Stimulated activated memory B cell treated with anti-CD40 and anti-IgM and Interleukin-4, amounts not matched to agents 10 μg/mL and 1 μg/mL and 100 μg/mL, for 72 hours (primary cell): ENCODE results near the gene C3orf20.

Source experiments
- ATAC-seq: fragments of 150-1000 bp; cut with Tn5 transposase; 2 replicates; pipeline ENCODE4 v1.10.0; 2021
- H3K27ac Mint-ChIP-seq: one replicate; pipeline ENCODE4 v1.8.0; 2022; ENCODE audit warnings: mild to moderate bottlenecking, mixed read lengths
- H3K27me3 Mint-ChIP-seq: one replicate; pipeline ENCODE4 v1.8.0; 2022; ENCODE audit warnings: mixed read lengths
- H3K36me3 Mint-ChIP-seq: one replicate; pipeline ENCODE4 v1.8.0; 2022; ENCODE audit warnings: mixed read lengths
- H3K4me1 Mint-ChIP-seq: one replicate; pipeline ENCODE4 v1.8.0; 2022; ENCODE audit warnings: mixed read lengths
- H3K4me3 Mint-ChIP-seq: one replicate; pipeline ENCODE4 v1.8.0; 2022; ENCODE audit warnings: mild to moderate bottlenecking, moderate library complexity, mixed read lengths
- H3K9me3 Mint-ChIP-seq: one replicate; pipeline ENCODE4 v1.8.0; 2022; ENCODE audit warnings: mixed read lengths

The C3orf20 gene

DNA sequence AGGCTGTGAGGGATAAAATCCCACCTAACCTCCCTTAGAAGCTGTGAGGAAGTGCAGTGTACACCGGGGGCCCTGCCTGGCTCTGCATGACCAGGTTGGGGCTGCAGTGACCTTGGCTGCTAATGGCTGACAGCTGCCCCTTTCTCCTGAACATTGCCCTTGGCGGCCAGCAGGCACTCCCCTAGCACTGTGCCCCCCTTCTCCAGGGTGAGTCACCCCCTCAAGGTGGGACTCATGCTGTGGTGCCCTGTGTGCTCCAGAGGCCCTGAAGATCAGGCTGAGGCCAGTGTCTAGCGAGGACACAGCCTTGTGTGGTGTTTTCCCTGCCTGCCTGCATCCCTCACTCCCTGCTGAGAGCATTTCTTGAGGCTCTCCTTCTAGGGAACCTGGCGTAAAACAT, 122.8 kb downstream of the C3orf20 start:
- no peaks in the 10 kb centered on the region for H3K36me3 Mint-ChIP-seq
- no peak overlapping the region for H3K27ac Mint-ChIP-seq
- H3K9me3 Mint-ChIP-seq: no peaks in the 10 kb centered on the region
- ATAC-seq: no peak
- peaks cover 26% of the 10 kb centered on the region for H3K27me3 Mint-ChIP-seq
- no peak overlapping the region for H3K4me3 Mint-ChIP-seq
- no peaks in the 10 kb centered on the region for H3K4me1 Mint-ChIP-seq

DNA sequence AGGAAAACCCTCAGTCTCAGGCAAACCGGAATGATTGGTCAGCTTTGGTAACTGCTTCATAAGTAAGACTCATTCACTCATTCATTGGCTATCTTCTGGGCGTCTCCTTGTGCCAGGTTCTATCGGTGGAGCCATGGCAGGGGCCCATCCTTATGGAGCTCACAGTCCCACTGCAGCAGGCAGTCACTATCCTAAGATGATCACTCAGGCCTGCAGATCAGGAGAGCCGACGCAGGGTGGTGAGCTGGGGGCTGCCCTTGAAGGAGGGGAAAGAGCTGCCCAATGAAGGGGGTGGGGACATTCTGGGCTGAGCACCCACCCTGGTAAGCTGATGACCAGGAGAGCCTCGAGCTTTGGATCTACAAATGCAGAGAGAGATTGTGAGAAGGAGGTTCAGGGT, 123.3 kb downstream of the C3orf20 start:
- no peak overlapping the region for H3K4me3 Mint-ChIP-seq
- H3K4me1 Mint-ChIP-seq: no peaks in the 10 kb centered on the region
- ATAC-seq: no peak
- no peaks in the 10 kb centered on the region for H3K9me3 Mint-ChIP-seq
- no peaks in the 10 kb centered on the region for H3K36me3 Mint-ChIP-seq
- H3K27ac Mint-ChIP-seq: no peak overlapping the region
- H3K27me3 Mint-ChIP-seq: peaks cover 26% of the 10 kb centered on the region

DNA sequence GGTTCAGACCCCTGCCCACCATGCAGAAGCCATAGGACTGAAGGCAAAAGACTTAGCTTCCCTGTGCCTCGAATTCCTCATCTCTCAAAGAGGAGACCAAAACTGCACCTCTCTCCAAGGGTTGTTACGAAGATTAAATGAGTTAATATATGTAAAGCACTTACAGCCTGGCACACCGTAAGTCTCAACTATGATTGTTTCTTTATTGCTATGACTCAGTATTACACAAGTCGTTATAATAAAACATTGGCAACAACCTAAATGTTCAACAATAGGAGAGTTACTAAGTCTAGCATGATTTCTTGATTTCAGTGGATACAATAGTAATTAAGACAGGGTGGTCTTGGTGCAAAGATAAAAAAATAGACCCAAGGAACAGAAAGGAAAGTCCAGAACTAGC, 124.2 kb downstream of the C3orf20 start:
- H3K27ac Mint-ChIP-seq: no peak overlapping the region
- H3K27me3 Mint-ChIP-seq: peaks cover 26% of the 10 kb centered on the region
- H3K9me3 Mint-ChIP-seq: no peaks in the 10 kb centered on the region
- H3K4me3 Mint-ChIP-seq: no peak overlapping the region
- H3K4me1 Mint-ChIP-seq: no peaks in the 10 kb centered on the region
- H3K36me3 Mint-ChIP-seq: no peaks in the 10 kb centered on the region
- no peak for ATAC-seq

DNA sequence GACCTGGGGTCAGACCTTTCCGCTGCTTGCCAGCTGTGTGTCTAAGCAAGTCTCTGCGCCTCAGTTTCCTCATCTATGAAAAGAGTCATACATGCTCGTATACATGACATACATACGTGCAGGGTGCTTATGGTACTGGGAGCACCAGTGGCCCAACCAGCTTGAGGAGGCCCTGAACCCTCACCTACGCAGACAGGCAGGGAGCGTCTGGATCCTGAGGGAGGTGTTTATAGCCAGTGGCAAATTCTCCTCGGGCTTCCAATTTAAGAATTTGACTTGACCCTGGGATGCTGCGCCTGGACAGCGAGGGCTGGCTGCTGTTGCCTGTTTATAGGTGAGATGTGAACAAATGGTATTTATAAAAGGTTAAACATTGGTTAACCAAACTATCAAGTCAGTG, 126.1 kb downstream of the C3orf20 start:
- Mint-ChIP-seq H3K27ac (no peak overlapping the region), H3K4me1 (peaks cover 5% of the 10 kb centered on the region), H3K27me3 (peaks cover 39% of the 10 kb centered on the region), H3K4me3 (no peak overlapping the region), H3K9me3 (no peaks in the 10 kb centered on the region), H3K36me3 (no peaks in the 10 kb centered on the region)
- ATAC-seq: no peak

DNA sequence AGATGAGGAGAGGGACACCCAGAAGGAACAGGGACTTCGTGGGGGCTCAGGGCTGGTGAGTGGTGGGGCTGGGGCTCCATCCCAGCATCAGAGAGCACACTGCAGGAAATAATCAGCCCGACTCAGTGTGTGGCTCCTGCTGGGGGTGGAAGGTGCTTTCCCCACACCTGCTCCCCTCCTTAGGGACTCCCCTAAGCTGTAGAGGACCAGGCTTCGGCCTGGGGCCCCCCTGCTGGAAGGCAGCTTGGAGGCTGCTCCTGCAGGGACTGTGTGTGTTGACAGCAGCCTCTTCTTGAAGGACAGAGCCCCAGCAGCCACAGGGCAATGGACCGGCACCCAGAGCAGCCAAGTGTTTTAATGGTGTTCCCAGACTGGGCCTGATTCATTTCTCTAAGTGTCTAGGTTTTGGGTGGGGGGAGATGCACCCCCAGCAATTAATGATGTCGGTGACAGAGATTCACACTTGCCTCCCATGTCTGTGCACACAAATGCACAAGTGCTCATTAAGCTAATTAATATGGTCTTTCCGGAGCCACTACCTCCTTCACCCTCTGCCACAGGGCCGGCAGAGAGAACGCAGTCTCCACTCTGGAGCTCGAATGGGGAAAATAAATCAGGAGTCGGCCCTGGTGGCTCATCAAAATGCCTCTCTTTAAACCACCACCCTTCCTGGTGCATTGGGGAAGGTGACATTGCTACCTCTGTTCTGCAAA, 126.9 kb downstream of the C3orf20 start:
- Mint-ChIP-seq H3K4me1 (peaks cover 9% of the 10 kb centered on the region), H3K27ac (no peak overlapping the region), H3K27me3 (peaks cover 43% of the 10 kb centered on the region), H3K9me3 (no peaks in the 10 kb centered on the region), H3K36me3 (no peaks in the 10 kb centered on the region), H3K4me3 (no peak overlapping the region)
- no peak for ATAC-seq

DNA sequence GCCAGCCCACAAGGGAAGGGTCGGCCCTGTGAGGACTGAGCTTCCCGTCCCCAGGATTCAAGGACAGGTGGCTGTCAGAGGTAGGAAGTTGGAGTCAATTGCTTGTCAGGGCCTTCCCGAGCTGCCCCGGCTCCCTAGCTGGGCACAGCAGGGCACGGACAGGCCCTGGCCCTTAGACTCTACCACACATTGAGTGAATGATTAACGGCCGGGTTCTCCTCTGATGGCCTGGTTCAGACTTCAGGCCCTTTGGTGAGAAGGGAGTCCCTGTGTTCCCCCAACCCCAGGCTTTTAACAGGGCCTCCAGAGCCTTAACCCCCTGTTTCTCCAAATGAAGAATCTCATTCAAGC, 127.4 kb downstream of the C3orf20 start:
- Mint-ChIP-seq H3K27me3 (peaks cover 48% of the 10 kb centered on the region), H3K4me1 (peaks cover 10% of the 10 kb centered on the region), H3K9me3 (no peaks in the 10 kb centered on the region), H3K36me3 (no peaks in the 10 kb centered on the region), H3K27ac (no peak overlapping the region), H3K4me3 (no peak overlapping the region)
- no peak for ATAC-seq

DNA sequence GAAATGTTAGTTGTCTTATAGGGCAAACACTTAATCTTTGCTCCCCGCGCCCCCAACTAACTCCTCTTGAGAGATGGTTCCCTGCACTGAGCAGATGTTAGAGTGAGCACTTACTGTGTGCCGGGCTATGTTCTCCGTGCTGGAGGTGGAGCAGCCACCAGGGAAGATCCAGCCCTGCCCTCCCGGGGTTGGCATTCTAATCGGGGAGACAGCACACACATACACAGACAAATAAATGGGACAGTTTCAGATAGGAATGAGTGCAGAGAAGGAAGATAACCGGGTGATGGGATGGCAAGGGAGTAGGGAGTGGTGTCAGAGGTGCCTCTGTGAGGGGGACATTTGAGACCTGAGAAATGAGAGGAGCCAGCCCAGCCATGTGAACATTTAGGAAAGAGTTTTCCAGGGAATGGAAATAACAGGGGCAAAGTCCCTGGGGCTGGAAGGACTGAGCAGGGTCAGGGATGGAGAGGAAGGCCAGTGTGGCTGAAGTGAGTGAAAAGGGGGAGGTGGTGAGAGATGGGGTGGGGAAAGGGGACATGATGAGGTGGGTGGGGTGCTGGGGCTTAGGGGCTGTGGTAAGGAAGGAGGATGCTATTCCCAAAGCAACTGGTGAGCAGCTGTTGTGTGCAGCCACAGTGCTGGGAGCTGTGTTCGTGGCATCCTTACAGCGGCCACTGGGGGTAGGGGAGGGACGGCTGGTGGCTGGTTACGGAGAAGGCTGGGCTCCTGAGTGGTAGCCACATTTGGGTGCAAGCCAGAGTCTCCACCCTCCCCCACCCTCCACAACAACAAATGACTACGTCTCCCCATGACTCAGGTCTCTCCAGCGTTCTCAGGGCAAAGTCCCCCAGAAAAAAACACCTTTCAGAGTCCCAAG, 128.4 kb downstream of the C3orf20 start:
- no peaks in the 10 kb centered on the region for H3K9me3 Mint-ChIP-seq
- H3K36me3 Mint-ChIP-seq: no peaks in the 10 kb centered on the region
- H3K27ac Mint-ChIP-seq: no peak overlapping the region
- peaks cover 48% of the 10 kb centered on the region for H3K27me3 Mint-ChIP-seq
- H3K4me1 Mint-ChIP-seq: peaks cover 10% of the 10 kb centered on the region
- no peak overlapping the region for H3K4me3 Mint-ChIP-seq
- no peak for ATAC-seq

DNA sequence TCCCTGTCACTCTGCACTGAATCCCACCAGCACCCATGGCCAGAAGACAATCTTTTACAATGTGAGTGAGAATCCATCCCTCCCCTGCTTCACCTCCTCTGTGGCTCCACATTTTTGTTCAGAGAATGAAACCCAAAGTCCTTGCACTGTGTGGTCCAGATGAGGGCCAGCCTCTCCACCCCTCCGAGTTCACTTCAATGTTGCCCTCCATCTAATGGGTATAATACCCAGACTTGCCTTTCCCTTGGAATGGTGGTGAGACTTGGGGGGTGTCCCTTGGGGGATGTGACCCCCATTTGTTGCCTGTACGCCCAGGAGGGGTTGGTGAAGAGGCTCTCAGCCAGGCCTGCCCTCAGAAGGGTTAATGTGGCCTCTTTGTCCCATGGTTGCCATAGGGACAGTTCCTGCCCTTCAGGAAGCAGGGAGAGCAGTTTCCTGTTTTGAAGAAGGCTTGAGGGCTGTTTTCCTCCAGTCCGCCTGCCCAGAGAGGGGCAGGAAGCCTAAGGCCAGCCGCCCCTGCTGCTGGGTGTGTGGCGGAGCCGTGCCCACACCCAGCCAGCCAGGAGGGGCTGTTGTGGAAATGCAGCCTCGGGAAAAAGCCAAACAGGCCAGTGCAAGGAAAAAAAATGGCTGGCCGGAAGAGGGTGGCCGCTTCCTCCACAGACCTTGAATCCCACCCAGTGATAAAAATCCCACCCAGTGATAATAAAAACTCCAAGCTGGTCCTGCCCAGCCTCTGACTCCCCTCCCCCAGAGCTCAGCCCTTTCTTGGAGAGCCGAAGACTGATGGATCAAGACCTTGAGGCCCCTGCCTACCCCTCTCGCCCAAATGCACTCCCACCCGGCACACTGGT, 129.3 kb downstream of the C3orf20 start:
- Mint-ChIP-seq H3K27ac (peak overlapping the region; percentile 4), H3K36me3 (no peaks in the 10 kb centered on the region), H3K9me3 (no peaks in the 10 kb centered on the region), H3K27me3 (peaks cover 56% of the 10 kb centered on the region), H3K4me1 (peaks cover 10% of the 10 kb centered on the region), H3K4me3 (no peak overlapping the region)
- ATAC-seq: no peak

DNA sequence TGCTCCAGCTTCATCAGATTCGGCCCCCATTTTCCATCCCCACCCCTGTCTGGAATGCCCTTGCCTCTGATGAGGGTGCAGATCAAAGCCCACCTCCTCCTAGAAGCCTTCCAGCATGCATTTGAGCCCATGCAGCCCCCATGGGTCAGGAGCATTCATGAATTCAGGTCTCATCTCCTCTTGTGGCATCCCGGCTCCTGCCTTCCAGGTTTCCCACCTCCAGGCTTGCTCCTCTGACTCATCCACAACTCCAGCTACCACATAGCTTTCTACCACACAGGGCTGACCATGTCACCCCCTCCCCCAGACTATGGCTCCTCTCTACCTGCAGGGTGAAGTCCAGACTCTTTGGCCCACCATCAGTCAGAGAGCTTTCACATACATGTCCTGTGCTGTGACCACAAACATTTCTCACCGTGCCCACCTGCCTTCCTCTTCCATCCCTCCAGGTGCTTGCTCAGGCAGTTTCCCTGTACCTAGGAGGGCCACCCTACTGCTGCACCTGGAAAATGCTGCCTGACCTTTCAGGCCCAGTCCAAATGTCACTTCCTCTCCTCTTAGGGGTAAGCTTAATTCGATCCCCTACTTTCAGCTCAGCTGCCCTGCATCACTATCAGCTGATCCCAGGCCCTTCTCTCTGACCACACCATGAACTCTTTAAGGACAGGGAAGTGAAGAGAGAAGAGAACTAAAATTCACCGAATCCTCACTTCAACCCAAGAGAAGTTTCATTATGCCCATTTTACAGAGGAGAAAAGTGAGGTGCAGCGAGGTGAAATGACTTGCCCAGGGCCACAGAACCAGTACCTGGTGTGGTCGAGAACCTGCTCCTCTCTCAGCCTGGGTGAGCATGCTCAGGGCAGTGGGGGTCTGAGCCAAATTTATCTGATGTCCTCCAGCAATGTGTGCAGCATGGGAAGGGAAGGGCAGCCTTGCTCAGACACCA, 130.2 kb downstream of the C3orf20 start:
- H3K27me3 Mint-ChIP-seq: peaks cover 57% of the 10 kb centered on the region
- no peak for ATAC-seq
- H3K9me3 Mint-ChIP-seq: no peaks in the 10 kb centered on the region
- peak overlapping the region; percentile 4 for H3K27ac Mint-ChIP-seq
- no peaks in the 10 kb centered on the region for H3K36me3 Mint-ChIP-seq
- no peak overlapping the region for H3K4me3 Mint-ChIP-seq
- H3K4me1 Mint-ChIP-seq: peaks cover 10% of the 10 kb centered on the region

DNA sequence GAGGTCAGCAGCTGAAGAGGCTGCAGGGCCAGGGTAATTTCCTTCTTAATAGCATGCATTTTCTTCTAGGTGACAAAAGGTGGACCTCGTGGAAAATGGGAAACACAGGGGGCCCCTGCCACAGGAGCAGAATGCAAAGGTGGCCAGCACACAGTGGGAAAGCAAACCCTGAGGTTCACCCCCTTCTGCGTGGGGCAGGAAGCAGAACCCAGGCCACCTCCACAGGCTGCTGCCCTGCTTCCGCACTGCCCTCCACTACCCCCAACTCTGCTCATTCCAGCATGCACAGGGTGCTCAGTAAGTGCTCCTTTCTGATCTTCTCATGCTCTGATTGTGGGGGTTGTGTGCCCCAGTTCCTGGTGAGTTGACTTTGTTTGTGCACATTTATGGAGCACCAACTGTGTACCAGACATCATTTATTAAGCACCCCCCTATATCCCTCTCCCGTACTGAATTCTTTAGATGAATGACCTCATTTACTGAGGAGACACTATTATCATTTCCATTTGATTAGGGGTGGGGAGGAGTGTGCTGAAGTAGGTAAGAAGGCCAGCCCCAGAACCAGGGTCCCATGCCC, 131.1 kb downstream of the C3orf20 start:
- ATAC-seq: no peak
- H3K4me1 Mint-ChIP-seq: peaks cover 12% of the 10 kb centered on the region
- peaks cover 60% of the 10 kb centered on the region for H3K27me3 Mint-ChIP-seq
- no peak overlapping the region for H3K4me3 Mint-ChIP-seq
- H3K9me3 Mint-ChIP-seq: no peaks in the 10 kb centered on the region
- H3K27ac Mint-ChIP-seq: no peak overlapping the region
- no peaks in the 10 kb centered on the region for H3K36me3 Mint-ChIP-seq

DNA sequence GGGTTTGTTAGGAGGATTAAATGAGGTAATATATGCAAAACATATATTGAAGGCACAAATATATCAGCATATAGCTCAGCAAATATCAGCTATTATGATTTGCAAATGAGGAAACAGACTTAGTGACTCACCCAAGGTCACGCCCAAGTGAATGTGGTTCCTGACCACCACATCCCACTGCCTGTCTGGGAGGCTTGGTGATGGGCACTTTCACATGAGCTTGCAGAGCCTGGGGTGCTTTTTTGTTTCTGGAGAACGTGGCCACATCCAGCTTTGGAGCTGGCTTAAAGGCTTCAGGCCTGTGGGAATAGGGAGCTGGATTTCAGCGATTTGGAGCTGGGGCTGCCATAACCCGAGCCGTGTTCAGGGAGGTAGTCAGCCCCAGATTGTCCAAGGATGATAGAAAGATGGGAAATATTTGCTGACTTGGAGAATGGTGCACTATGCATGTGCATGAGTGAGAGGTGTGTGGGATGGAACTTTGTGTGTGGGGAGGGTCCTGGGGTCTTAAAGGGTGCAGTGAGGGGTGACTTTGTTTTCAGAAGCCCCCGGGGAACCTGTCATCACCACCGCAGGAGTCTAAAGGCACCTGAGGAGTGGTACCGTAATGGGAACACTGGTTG, 131.8 kb downstream of the C3orf20 start:
- no peaks in the 10 kb centered on the region for H3K9me3 Mint-ChIP-seq
- H3K36me3 Mint-ChIP-seq: no peaks in the 10 kb centered on the region
- no peak overlapping the region for H3K4me3 Mint-ChIP-seq
- peak; percentile 63 for ATAC-seq
- no peak overlapping the region for H3K27ac Mint-ChIP-seq
- H3K4me1 Mint-ChIP-seq: peaks cover 17% of the 10 kb centered on the region
- H3K27me3 Mint-ChIP-seq: peaks cover 67% of the 10 kb centered on the region

DNA sequence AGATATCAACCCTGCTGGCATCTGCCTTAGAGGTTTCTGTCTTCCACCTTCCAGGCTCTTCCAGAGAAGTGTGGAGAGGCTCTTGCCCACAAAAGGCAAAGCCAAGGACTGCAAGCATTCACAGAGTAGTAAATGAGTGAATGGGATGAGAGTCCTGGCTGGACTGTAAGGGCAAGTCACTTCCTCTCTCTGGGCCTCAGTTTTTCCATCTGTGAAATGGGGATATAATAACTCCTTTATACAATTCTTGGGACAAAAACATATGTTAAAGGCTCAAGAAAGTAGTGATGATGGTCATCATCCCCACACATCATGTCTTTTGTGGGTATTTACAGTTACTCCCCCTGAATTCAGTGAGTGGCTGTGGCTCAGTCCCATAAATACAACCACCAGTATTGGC, 133.1 kb downstream of the C3orf20 start:
- peaks cover 17% of the 10 kb centered on the region for H3K4me1 Mint-ChIP-seq
- no peaks in the 10 kb centered on the region for H3K36me3 Mint-ChIP-seq
- H3K4me3 Mint-ChIP-seq: no peak overlapping the region
- peaks cover 76% of the 10 kb centered on the region for H3K27me3 Mint-ChIP-seq
- no peak overlapping the region for H3K27ac Mint-ChIP-seq
- H3K9me3 Mint-ChIP-seq: no peaks in the 10 kb centered on the region
- ATAC-seq: no peak

DNA sequence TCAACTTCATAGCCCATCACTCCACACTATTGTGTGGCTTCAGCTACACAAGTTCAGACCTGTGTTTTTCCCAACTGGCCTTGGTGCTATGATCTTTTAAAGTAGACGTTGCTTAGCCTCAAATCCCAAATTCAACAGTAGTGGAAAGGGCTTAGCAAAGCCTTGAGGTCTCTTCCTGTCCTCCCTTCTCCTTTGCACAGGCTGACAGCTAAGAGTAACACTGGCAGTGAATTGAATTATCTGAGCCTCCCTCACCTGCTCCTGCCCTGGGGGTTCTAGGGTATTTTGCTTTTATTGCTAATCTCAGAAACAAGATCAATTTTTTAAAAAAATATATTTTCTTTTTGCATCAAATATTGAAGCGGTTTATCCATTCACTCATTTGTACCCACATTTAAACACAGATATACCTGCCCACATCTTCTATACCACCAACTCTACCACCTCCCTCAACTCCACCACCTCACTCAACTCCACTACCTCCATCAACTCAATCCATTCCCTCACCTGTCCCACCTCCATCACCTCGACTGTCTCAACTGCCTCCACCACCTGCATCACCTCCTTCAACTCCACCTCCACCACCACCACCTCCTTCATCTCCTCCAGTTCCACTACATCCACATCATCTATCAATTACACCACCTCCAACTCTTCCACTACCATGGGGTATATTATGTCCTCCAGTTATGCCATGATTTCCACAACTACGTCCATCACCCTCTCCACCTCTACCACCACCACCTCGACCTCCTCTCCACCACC, 133.7 kb downstream of the C3orf20 start:
- peaks cover 17% of the 10 kb centered on the region for H3K4me1 Mint-ChIP-seq
- no peaks in the 10 kb centered on the region for H3K9me3 Mint-ChIP-seq
- H3K27me3 Mint-ChIP-seq: peaks cover 76% of the 10 kb centered on the region
- ATAC-seq: no peak
- no peak overlapping the region for H3K27ac Mint-ChIP-seq
- H3K36me3 Mint-ChIP-seq: no peaks in the 10 kb centered on the region
- no peak overlapping the region for H3K4me3 Mint-ChIP-seq
